GM19240 (cell line): ENCODE measurements around the gene GID8.

ENCODE experiments used
- DNase-seq: peaks from one replicate; pipeline ENCODE4 v3.0.0; 2011; ENCODE audit warnings: low spot score; ENCODE audit not compliant: insufficient read length

GID8 gene

GRCh38 chr20:62984666-62985443, 46.9 kb downstream of the GID8 start:
- no peak for DNase-seq

- DNase-seq: no peak
Measured at GRCh38 chr20:62985444-62985778, 47.5 kb downstream of the GID8 start.

GRCh38 chr20:62986257-62986800, 48.4 kb downstream of the GID8 start:
- no peak for DNase-seq

- no peak for DNase-seq
Measured at GRCh38 chr20:62987114-62987513, 49.2 kb downstream of the GID8 start.

- no peak for DNase-seq
Measured at GRCh38 chr20:62989201-62989601, 51.3 kb downstream of the GID8 start.

GRCh38 chr20:62990306-62990825, 52.4 kb downstream of the GID8 start:
- DNase-seq: no peak

GRCh38 chr20:62991196-62991807, 53.4 kb downstream of the GID8 start:
- DNase-seq: no peak

GRCh38 chr20:62991863-62992262, 53.9 kb downstream of the GID8 start:
- no peak for DNase-seq

GRCh38 chr20:62993856-62994494, 56.0 kb downstream of the GID8 start:
- no peak for DNase-seq

GRCh38 chr20:62994869-62995281, 56.9 kb downstream of the GID8 start:
- DNase-seq: no peak

- DNase-seq: no peak
Measured at GRCh38 chr20:62995481-62995880, 57.5 kb downstream of the GID8 start.

GRCh38 chr20:62995898-62996595, 58.1 kb downstream of the GID8 start:
- DNase-seq: no peak

- DNase-seq: no peak
Measured at GRCh38 chr20:62996596-62996982, 58.6 kb downstream of the GID8 start.

GRCh38 chr20:62997417-62998035, 59.6 kb downstream of the GID8 start:
- DNase-seq: no peak
